RWPE1 (cell line): ENCODE results near the gene HNRNPUL1.

Source experiments
- CTCF ChIA-PET: fragments of 350-600 bp; sonication (Branson Sonifier 250); formaldehyde crosslinking; extraction: SDS; loops from one replicate; lab custom pipeline; 2021; lab: Yijun Ruan, JAX
- POLR2A ChIA-PET: fragments of 400-600 bp; formaldehyde crosslinking; extraction: SDS; loops from one replicate; lab custom pipeline; 2020; ENCODE audit warnings: antibody characterized with exemption; ENCODE audit not compliant: low non-redundant PET; lab: Yijun Ruan, JAX
- DNase-seq: peaks from one replicate; pipeline ENCODE4 v3.0.0; 2012; ENCODE audit warnings: low spot score
- H3K27ac ChIP-seq: fragments of 450-650 bp; 2 replicates; pipeline ENCODE4 v1.5.1; 2017
- TF ChIP-seq, protein P1 (sequence below): fragments of 450-650 bp; conservative IDR thresholded peaks from 2 replicates; pipeline ENCODE4 v1.5.1; 2017; ENCODE audit warnings: low read depth, mild to moderate bottlenecking

Gene HNRNPUL1

DNA sequence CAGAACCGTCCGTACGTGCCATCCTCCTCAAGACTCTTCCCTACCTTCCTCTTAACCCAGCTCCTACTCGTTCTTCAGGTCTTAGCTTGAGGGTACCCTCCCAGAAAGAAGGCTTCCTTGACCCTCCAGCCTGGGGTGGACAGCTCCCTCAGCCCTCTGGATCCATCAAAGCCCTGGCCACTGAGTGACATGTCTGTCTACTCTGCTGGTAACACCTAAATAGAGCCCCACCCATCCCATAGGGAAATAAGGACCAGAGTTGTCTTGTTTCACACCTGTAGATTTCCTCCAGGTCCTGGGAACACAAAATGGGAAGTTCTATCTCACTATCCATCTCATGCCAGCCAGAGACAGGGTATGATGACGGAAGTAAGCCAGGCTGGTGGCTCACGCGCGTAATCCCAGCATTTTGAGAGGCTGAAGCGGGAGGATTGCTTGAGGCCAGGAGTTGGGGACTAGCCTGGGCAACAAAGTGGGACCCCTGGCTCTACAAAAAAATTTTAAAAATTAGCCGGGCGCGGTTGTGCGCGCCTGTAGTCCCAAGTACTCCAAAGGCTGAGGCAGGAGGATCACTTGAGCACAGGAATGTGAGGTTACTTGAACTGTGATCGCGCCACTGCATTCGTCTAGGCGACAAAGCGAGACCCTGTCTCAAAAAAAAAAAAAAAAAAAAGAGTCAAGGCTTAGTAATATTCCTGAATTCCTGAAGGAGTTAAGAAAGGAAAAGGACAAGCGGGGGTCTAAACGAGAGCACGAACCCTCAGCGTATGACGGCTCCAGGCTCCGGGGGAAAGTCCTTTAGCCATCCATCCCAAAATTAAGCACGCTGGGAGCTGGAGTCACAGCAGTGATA is 45.2 kb downstream of the HNRNPUL1 start:
- no peak for DNase-seq
- TF ChIP-seq, protein P1, sequence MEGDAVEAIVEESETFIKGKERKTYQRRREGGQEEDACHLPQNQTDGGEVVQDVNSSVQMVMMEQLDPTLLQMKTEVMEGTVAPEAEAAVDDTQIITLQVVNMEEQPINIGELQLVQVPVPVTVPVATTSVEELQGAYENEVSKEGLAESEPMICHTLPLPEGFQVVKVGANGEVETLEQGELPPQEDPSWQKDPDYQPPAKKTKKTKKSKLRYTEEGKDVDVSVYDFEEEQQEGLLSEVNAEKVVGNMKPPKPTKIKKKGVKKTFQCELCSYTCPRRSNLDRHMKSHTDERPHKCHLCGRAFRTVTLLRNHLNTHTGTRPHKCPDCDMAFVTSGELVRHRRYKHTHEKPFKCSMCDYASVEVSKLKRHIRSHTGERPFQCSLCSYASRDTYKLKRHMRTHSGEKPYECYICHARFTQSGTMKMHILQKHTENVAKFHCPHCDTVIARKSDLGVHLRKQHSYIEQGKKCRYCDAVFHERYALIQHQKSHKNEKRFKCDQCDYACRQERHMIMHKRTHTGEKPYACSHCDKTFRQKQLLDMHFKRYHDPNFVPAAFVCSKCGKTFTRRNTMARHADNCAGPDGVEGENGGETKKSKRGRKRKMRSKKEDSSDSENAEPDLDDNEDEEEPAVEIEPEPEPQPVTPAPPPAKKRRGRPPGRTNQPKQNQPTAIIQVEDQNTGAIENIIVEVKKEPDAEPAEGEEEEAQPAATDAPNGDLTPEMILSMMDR: no peak
- ChIA-PET CTCF (interaction anchor here (0.5 to 2.6 kb wide), 13 partner anchors 8 to 1126 kb away, joined by 3 to 10 read pairs (median 4); partner anchors contain the start of gene B9D2), POLR2A (no interaction called here)
- peak overlapping the region; percentile 97 for H3K27ac ChIP-seq

DNA sequence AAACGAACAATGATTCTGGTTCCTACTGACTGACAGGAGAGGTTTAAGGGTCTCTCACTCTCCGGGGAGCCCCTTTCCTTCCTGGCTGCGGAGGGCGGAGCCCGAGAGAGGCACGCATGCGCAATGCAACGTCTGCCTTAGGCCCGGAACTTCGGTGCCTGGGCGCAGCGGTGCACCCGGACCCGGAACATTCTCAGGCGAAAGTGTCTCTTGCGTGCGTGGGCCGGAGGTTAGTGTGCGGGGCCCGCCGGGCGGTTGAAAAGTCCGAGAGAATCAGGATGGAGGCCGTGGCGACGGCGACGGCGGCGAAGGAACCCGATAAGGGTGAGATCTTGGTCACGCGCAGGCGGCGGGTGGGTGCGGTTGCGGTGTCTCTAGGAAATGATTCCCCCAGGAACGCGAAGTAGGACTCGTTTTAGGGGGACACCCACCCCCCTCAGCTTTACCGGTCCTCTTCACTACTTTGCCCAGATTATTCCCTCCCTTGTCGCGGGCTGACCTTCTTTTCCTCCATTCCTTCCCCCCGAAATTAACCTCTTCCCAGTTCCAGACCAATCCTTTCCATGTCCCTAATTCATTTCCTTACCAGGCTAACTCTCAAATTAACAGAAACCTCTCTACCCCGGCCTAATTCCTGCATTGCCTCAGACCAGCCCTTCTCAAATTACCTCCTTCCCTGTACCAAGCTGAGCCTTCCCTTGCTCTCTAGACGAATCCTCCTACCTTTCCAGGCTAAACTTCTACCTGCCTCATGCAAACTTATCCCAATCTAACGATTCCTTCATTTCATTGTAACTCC is 46.1 kb downstream of the HNRNPUL1 start, which contains the start of gene CCDC97:
Gene CCDC97 (plus strand): TSS at position 140 of the 799 bp plus-strand sequence. CDS start 139 bp downstream, at position 279.
- peak within 1 kb of the TSS; percentile 97 for H3K27ac ChIP-seq
- DNase-seq: peak; percentile 95
- ChIA-PET POLR2A (interaction anchor here (0.5 kb wide), 1 partner anchor 21 kb away, joined by 3 read pairs; no protein-coding TSS in a partner anchor), CTCF (interaction anchor here (1.4 to 2.6 kb wide), 2 partner anchors 42 to 45 kb away, joined by 5 to 10 read pairs; no protein-coding TSS in a partner anchor)
- TF ChIP-seq, protein P1: no peak

DNA sequence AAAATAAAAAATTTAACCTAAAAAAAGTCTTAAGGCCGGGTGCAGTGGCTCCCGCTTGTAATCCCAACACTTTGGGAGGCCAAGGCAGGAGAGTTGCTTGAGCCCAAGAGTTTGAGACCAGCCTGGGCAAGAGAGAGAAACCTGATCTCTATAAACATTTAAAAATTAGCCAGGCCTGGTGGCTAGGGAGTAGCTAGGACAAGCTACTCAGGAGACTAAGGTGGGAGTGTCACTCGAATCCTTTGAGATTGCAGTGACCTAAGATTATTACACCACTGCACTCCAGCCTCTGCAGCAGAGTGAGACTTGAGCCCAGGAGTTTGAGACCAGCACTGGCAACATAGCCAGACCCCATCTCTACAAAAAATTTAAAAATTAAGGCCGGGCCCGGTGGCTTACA is 46.9 kb downstream of the HNRNPUL1 start:
- TF ChIP-seq, protein P1: no peak
- peak overlapping the region; percentile 97 for H3K27ac ChIP-seq
- no peak for DNase-seq
- ChIA-PET POLR2A (interaction anchor here (0.5 kb wide), 1 partner anchor 20 kb away, joined by 3 read pairs; no protein-coding TSS in a partner anchor), CTCF (no interaction called here)

DNA sequence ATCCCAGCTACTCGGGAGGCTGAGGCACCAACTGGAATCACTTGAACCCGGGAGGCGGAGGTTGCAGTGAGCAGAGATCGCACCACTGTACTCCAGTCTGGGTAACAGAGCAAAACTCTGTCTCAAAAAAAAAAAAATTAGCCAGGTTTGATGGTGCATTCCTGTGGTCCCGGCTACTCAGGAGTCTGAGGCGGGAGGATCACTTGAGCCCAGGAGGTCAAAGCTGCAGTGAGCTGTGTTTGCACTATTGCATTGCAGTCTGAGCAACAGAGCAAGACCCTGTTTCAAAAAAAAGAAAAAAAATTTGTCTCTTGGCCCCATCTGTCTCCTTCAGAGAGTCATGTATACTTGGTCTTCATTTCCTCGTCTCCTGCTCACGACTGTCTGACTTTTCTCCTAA is 47.4 kb downstream of the HNRNPUL1 start:
- ChIA-PET POLR2A (no interaction called here), CTCF (no interaction called here)
- no peak for DNase-seq
- peak overlapping the region; percentile 97 for H3K27ac ChIP-seq
- TF ChIP-seq, protein P1: no peak

DNA sequence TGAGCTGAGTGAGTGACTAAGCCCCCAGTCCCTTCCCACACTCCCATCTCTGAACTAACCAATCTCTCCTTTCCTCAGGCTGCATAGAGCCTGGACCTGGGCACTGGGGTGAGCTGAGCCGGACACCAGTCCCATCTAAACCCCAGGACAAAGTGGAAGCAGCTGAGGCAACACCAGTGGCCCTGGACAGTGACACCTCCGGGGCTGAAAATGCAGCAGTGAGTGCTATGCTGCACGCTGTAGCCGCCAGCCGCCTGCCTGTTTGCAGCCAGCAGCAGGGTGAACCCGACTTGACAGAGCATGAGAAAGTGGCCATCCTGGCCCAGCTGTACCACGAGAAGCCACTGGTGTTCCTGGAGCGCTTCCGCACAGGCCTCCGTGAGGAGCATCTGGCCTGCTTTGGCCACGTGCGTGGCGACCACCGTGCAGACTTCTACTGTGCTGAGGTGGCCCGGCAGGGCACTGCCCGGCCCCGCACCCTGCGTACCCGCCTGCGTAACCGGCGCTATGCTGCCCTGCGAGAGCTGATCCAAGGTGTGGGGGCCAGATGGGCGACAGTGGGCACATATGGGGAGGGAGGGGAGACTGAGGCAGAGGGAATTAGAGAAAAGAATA is 52.2 kb downstream of the HNRNPUL1 start:
- no peak for DNase-seq
- ChIA-PET POLR2A (no interaction called here), CTCF (no interaction called here)
- H3K27ac ChIP-seq: peak overlapping the region; percentile 8; the same call in 1 of the 2 replicates
- TF ChIP-seq, protein P1: no peak
